Measurements from ENCODE around the gene MAMDC2. TPM values are rescaled to one million over a fixed set of nuclear protein-coding genes. Genes with fewer than 3 reads are reported as not detected.

Gene MAMDC2
- total and polyA plus RNA-seq, 12 donors, result 0.83 to 15.7 (median 5.0) TPM

GRCh38 chr9:69999315-69999714, 44.3 kb upstream of the MAMDC2 start:
- Histone ChIP-seq H3K4me1 (replicated peaks in 1 of 2) (no peaks in the 10 kb centered on the region), H3K27ac (no peak overlapping the region), H3K9me3 (replicated peaks in 1 of 3) (no peaks in the 10 kb centered on the region), H3K36me3 (replicated peaks in 1 of 2) (no peaks in the 10 kb centered on the region), H3K27me3 (no peaks in the 10 kb centered on the region), H3K4me3 (no peak overlapping the region)
- 72 to 81% (median 75%) methylated on average over 1 of the region's 1 CpG for WGBS, 4 donors
- TF ChIP-seq POLR2A (IDR thresholded peaks at IDR 0.05) (no peak), CTCF (IDR thresholded peaks at IDR 0.05) (no peak)
- no peak for DNase-seq
- intact Hi-C loops (cut with DNase I), result no loop called here

- no peak overlapping the region for H3K27ac ChIP-seq
- WGBS, 4 donors, result 82 to 91% (median 85%) methylated on average over 3 of the region's 3 CpGs
Observed at GRCh38 chr9:70000469-70000868, 43.2 kb upstream of the MAMDC2 start.

GRCh38 chr9:70003901-70004714, 39.5 kb upstream of the MAMDC2 start:
- H3K36me3 ChIP-seq (replicated peaks in 1 of 2), result no peaks in the 10 kb centered on the region
- TF ChIP-seq CTCF (IDR thresholded peaks at IDR 0.05) (no peak), POLR2A (IDR thresholded peaks at IDR 0.05) (no peak)
- H3K27me3 ChIP-seq, result no peaks in the 10 kb centered on the region
- H3K9me3 ChIP-seq (replicated peaks in 1 of 3), result no peaks in the 10 kb centered on the region
- intact Hi-C loops (cut with DNase I), result no loop called here
- H3K4me1 ChIP-seq (replicated peaks in 1 of 2), result no peaks in the 10 kb centered on the region
- H3K4me3 ChIP-seq, result no peak overlapping the region
- H3K27ac ChIP-seq, result no peak overlapping the region
- no peak for DNase-seq
- WGBS, 4 donors, result 62 to 73% (median 67%) methylated on average over 2 of the region's 2 CpGs

More at GRCh38 chr9:70000469-70000868, 43.2 kb upstream of the MAMDC2 start:
- TF ChIP-seq POLR2A (IDR thresholded peaks at IDR 0.05) (no peak), CTCF (IDR thresholded peaks at IDR 0.05) (no peak)
- H3K4me1 ChIP-seq (replicated peaks in 1 of 2), result no peaks in the 10 kb centered on the region
- H3K27me3 ChIP-seq, result no peaks in the 10 kb centered on the region
- intact Hi-C loops (cut with DNase I), result no loop called here
- no peaks in the 10 kb centered on the region for H3K36me3 ChIP-seq (replicated peaks in 1 of 2)
- no peak overlapping the region for H3K4me3 ChIP-seq
- no peaks in the 10 kb centered on the region for H3K9me3 ChIP-seq (replicated peaks in 1 of 3)
- DNase-seq, result no peak

- TF ChIP-seq CTCF (IDR thresholded peaks at IDR 0.05) (no peak), POLR2A (IDR thresholded peaks at IDR 0.05) (no peak)
- H3K27me3 ChIP-seq, result no peaks in the 10 kb centered on the region
- intact Hi-C loops (cut with DNase I), result no loop called here
- DNase-seq, result peak in 1 of 7 donors; percentile 19
- no peaks in the 10 kb centered on the region for H3K9me3 ChIP-seq (replicated peaks in 1 of 3)
- H3K4me1 ChIP-seq (replicated peaks in 1 of 2), result no peaks in the 10 kb centered on the region
- no peak overlapping the region for H3K27ac ChIP-seq
- no peak overlapping the region for H3K4me3 ChIP-seq
- no peaks in the 10 kb centered on the region for H3K36me3 ChIP-seq (replicated peaks in 1 of 2)
- 33 to 46% (median 40%) methylated on average over 3 of the region's 3 CpGs for WGBS, 4 donors
Observed at GRCh38 chr9:70006306-70006705, 37.3 kb upstream of the MAMDC2 start.

Measured in adrenal gland (tissue), 12 donors.